BLaER1 treated with 17β-estradiol and CSF1 and Interleukin-3, amounts not matched to agents 10 nM and 100 nM (cell line): ENCODE results near the gene TAGLN.

ENCODE experiments used
- H3K27ac ChIP-seq, 11 experiments: shearing (Covaris generic); formaldehyde crosslinking; 2 replicates each; pipeline ENCODE4 v1.8.1; 2022
- H3K27me3 ChIP-seq, 11 experiments: shearing (Covaris generic); formaldehyde crosslinking; 2 replicates each; pipeline ENCODE4 v1.8.1; 2022
- H3K36me3 ChIP-seq, 11 experiments: shearing (Covaris generic); formaldehyde crosslinking; 2 replicates each; pipeline ENCODE4 v1.8.1; 2022
- H3K4me1 ChIP-seq, 10 experiments: shearing (Covaris generic); formaldehyde crosslinking; 2 replicates each; pipeline ENCODE4 v1.8.1; 2022
- H3K4me2 ChIP-seq, 11 experiments: shearing (Covaris generic); formaldehyde crosslinking; 2 replicates each; pipeline ENCODE4 v1.8.1; 2022
- H3K4me3 ChIP-seq, 10 experiments: shearing (Covaris generic); formaldehyde crosslinking; 2 replicates each; pipeline ENCODE4 v1.8.1; 2022
- H3K9ac ChIP-seq, 11 experiments: shearing (Covaris generic); formaldehyde crosslinking; 2 replicates each; pipeline ENCODE4 v1.8.1; 2022
- H3K9me3 ChIP-seq, 11 experiments: shearing (Covaris generic); formaldehyde crosslinking; replicated peaks in 1 of 11; 2 replicates each; pipeline ENCODE4 v1.8.1; 2022
- H4K20me1 ChIP-seq, 11 experiments: shearing (Covaris generic); formaldehyde crosslinking; 2 replicates each; pipeline ENCODE4 v1.8.1; 2022
- Cebpa-rat ChIP-seq, 11 experiments: shearing (Covaris generic); IDR thresholded peaks; 2 replicates each; pipeline ENCODE4 v1.8.1; 2022

TAGLN gene

DNA sequence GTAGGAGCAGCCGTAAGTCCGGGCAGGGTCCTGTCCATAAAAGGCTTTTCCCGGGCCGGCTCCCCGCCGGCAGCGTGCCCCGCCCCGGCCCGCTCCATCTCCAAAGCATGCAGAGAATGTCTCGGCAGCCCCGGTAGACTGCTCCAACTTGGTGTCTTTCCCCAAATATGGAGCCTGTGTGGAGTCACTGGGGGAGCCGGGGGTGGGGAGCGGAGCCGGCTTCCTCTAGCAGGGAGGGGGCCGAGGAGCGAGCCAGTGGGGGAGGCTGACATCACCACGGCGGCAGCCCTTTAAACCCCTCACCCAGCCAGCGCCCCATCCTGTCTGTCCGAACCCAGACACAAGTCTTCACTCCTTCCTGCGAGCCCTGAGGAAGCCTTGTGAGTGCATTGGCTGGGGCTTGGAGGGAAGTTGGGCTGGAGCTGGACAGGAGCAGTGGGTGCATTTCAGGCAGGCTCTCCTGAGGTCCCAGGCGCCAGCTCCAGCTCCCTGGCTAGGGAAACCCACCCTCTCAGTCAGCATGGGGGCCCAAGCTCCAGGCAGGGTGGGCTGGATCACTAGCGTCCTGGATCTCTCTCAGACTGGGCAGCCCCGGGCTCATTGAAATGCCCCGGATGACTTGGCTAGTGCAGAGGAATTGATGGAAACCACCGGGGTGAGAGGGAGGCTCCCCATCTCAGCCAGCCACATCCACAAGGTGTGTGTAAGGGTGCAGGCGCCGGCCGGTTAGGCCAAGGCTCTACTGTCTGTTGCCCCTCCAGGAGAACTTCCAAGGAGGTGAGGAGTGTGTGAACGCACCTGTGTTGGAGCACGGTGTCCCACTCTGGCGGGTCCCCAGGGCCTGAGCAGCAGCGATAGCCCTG is at the start of gene TAGLN:
TSS of gene TAGLN (plus strand) at position 318 of the 863 bp plus-strand sequence. CDS start 3,644 bp downstream, outside the sequence.
- TF ChIP-seq Cebpa-rat (IDR thresholded peaks at IDR 0.05): no peak
- Histone ChIP-seq H3K27me3 (no peaks in the 10 kb centered on the region), H3K9me3 (no peaks in the 10 kb centered on the region), H3K4me3 (no peak within 1 kb of the TSS), H4K20me1 (peaks cover 0 to 22% (median 0%) of the 10 kb centered on the region in 11 experiments; a peak in 3 of 22 replicates), H3K4me1 (peaks cover 21 to 39% (median 24%) of the 10 kb centered on the region in 10 experiments; a peak in 19 of 20 replicates), H3K4me2 (no peak within 1 kb of the TSS), H3K27ac (no peak within 1 kb of the TSS), H3K9ac (0 out of 22 replicates have a peak within 1 kb of the TSS, but pooled peaks of 1 of the 11 experiments have one; percentile 15), H3K36me3 (peaks cover 6 to 66% (median 46%) of the 10 kb centered on the region in 11 experiments; a peak in 18 of 22 replicates)

DNA sequence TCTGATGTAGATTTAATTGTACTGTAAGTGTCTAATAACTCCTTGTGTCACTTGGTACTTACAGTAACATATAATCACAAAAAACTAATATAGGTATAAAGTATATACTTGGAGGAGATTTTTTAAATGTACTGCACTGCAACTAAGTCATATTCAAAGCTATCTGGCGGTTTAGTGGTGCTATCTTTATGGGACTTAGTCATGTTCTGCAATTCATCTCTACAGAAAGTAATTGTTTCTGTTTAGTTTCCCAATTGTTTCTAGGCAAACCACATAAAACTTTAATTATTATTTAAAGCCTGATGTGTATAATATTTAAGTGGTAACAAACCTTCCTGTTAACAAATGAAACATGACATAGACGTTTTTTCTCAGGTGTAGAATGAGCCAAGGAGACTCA is 47.1 kb upstream of the TAGLN start:
- H3K36me3 ChIP-seq: peaks cover 85 to 100% (median 97%) of the 10 kb centered on the region in 11 experiments

DNA sequence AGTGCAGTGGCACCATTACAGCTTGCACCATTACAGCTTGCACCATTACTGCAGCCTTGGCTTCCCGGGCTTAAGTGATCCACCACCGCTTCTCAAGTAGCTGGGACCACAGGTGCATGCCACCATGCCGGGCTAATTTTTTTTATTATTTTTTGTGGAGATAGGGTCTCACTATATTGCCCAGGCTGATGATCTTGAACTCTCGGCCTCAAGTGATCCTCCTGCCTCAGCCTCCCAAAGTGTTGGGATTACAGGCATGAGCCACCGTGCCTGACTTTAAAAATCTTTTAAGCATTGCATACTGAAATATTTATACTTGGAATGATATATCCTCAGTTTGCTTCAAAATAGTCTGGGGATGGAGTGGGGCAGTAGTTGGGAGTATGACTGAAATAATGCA is 44.7 kb upstream of the TAGLN start:
- no peak overlapping the region for H3K27ac ChIP-seq
- no peak for TF ChIP-seq Cebpa-rat (IDR thresholded peaks at IDR 0.05)
- no peak overlapping the region for H3K4me3 ChIP-seq
- no peaks in the 10 kb centered on the region for H3K9me3 ChIP-seq
- H3K9ac ChIP-seq: no peak overlapping the region
- peaks cover 99 to 100% (median 100%) of the 10 kb centered on the region in 11 experiments for H4K20me1 ChIP-seq
- H3K4me2 ChIP-seq: no peak overlapping the region
- H3K36me3 ChIP-seq: peaks cover 83 to 100% (median 97%) of the 10 kb centered on the region in 11 experiments
- H3K27me3 ChIP-seq: no peaks in the 10 kb centered on the region
- peaks cover 0 to 22% (median 0%) of the 10 kb centered on the region in 10 experiments; a peak in 3 of 20 replicates for H3K4me1 ChIP-seq

More for the DNA sequence above, 47.1 kb upstream of the TAGLN start:
- no peaks in the 10 kb centered on the region for H3K9me3 ChIP-seq
- H4K20me1 ChIP-seq: peaks cover 99 to 100% (median 100%) of the 10 kb centered on the region in 11 experiments
- TF ChIP-seq Cebpa-rat (IDR thresholded peaks at IDR 0.05): no peak
- H3K4me2 ChIP-seq: no peak overlapping the region
- H3K27ac ChIP-seq: no peak overlapping the region
- no peaks in the 10 kb centered on the region for H3K27me3 ChIP-seq
- peaks cover 5 to 41% (median 10%) of the 10 kb centered on the region in 10 experiments for H3K4me1 ChIP-seq
- no peak overlapping the region for H3K4me3 ChIP-seq
- no peak overlapping the region for H3K9ac ChIP-seq

DNA sequence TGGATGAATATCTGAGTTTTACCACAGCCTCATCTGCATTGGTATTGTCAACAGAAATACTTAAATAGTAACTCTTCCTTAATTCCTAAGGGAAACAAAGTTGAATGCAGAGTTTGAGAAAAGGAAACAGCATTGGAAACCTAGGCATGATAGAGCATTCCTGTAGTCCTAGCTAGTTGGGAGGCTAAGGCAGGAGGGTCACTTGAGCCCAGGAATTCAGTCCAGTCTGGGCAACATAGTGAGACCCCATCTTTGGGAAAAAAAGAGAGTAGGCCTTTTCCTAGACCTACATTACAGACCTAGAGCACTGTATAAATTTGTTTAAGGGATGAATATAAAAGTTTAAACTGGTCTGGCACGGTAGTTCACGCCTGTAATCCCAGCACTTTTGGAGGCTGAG is 41.7 kb upstream of the TAGLN start:
- no peaks in the 10 kb centered on the region for H3K9me3 ChIP-seq
- no peak for TF ChIP-seq Cebpa-rat (IDR thresholded peaks at IDR 0.05)
- H3K36me3 ChIP-seq: peaks cover 89 to 100% (median 99%) of the 10 kb centered on the region in 11 experiments
- no peak overlapping the region for H3K27ac ChIP-seq
- H3K27me3 ChIP-seq: no peaks in the 10 kb centered on the region
- no peak overlapping the region for H3K9ac ChIP-seq
- H3K4me1 ChIP-seq: 0 out of 20 replicates have a peak, but pooled peaks cover 0 to 10% (median 0%) of the 10 kb centered on the region in 10 experiments
- H4K20me1 ChIP-seq: peaks cover 88 to 100% (median 100%) of the 10 kb centered on the region in 11 experiments
- H3K4me3 ChIP-seq: no peak overlapping the region
- H3K4me2 ChIP-seq: no peak overlapping the region

DNA sequence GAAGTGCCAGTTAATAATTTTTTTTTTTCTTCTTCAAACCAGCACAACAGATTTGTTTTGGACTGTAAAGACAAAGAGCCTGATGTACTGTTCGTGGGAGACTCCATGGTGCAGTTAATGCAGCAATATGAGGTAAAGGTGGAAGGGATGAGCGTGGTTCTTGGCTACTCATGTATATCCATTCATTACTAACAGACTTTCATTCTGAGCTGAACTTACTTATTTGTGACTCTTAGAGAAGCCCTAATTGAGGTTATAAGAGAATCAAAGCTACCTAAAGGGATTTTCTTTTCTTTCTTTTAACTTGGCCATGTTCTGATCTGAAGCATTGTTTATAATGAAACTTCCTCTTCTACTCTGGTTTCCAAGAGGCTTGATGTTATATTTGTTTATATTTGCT is 39.3 kb upstream of the TAGLN start:
- Histone ChIP-seq H3K27me3 (no peaks in the 10 kb centered on the region), H3K4me3 (no peak overlapping the region), H3K4me2 (no peak overlapping the region), H4K20me1 (peaks cover 64 to 97% (median 93%) of the 10 kb centered on the region in 11 experiments), H3K4me1 (0 out of 20 replicates have a peak, but pooled peaks cover 0 to 6% (median 0%) of the 10 kb centered on the region in 10 experiments), H3K36me3 (peaks cover 90 to 100% (median 97%) of the 10 kb centered on the region in 11 experiments), H3K27ac (no peak overlapping the region), H3K9me3 (no peaks in the 10 kb centered on the region), H3K9ac (no peak overlapping the region)
- TF ChIP-seq Cebpa-rat (IDR thresholded peaks at IDR 0.05): no peak

DNA sequence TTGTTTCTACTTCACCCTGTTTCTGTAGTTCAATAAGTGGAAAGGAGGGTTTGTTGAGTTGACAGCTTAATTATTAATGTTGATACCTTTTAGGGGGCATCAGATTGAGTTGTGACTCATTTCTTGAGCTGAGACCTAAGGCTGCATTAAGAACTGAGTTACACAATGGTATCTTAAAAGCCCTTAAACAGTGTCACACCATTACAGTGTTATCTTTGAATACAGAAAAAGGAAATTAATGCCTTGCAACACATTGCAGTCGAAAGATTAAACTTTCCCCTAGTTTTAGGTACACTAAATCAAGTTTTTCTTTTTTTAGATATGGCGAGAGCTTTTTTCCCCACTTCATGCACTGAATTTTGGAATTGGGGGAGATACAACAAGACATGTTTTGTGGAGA is 38.3 kb upstream of the TAGLN start:
- no peak overlapping the region for H3K4me3 ChIP-seq
- no peak for TF ChIP-seq Cebpa-rat (IDR thresholded peaks at IDR 0.05)
- 0 out of 20 replicates have a peak, but pooled peaks cover 0 to 6% (median 0%) of the 10 kb centered on the region in 10 experiments for H3K4me1 ChIP-seq
- peaks cover 63 to 97% (median 89%) of the 10 kb centered on the region in 11 experiments for H4K20me1 ChIP-seq
- H3K36me3 ChIP-seq: peaks cover 91 to 100% (median 98%) of the 10 kb centered on the region in 11 experiments
- H3K27ac ChIP-seq: no peak overlapping the region
- H3K4me2 ChIP-seq: no peak overlapping the region
- no peaks in the 10 kb centered on the region for H3K27me3 ChIP-seq
- no peaks in the 10 kb centered on the region for H3K9me3 ChIP-seq
- no peak overlapping the region for H3K9ac ChIP-seq

DNA sequence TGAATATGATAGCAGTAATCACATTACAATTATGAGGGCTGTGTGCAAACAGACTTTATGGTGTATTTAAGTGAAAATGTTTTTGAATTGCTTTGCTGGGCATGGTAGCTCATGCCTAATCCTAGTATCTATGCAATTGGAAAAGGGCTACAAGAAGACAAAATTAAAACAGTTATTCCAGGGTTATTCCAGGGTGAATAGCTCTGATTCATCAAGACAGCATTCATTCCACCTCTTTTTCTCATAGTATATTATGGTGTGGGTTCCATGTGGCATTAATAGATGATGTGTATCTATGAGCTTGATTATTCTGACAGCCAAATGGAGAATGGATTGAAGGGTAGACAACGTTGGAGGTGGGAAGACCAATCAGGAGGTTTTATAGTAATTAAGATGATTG is 32.7 kb upstream of the TAGLN start:
- H3K27me3 ChIP-seq: no peaks in the 10 kb centered on the region
- no peaks in the 10 kb centered on the region for H3K9me3 ChIP-seq
- H3K27ac ChIP-seq: no peak overlapping the region
- no peak overlapping the region for H3K4me3 ChIP-seq
- no peak for TF ChIP-seq Cebpa-rat (IDR thresholded peaks at IDR 0.05)
- peaks cover 0 to 26% (median 8%) of the 10 kb centered on the region in 10 experiments; a peak in 15 of 20 replicates for H3K4me1 ChIP-seq
- no peak overlapping the region for H3K9ac ChIP-seq
- H3K4me2 ChIP-seq: no peak overlapping the region
- H3K36me3 ChIP-seq: peaks cover 91 to 100% (median 98%) of the 10 kb centered on the region in 11 experiments
- peaks cover 35 to 90% (median 72%) of the 10 kb centered on the region in 11 experiments; a peak in 21 of 22 replicates for H4K20me1 ChIP-seq

DNA sequence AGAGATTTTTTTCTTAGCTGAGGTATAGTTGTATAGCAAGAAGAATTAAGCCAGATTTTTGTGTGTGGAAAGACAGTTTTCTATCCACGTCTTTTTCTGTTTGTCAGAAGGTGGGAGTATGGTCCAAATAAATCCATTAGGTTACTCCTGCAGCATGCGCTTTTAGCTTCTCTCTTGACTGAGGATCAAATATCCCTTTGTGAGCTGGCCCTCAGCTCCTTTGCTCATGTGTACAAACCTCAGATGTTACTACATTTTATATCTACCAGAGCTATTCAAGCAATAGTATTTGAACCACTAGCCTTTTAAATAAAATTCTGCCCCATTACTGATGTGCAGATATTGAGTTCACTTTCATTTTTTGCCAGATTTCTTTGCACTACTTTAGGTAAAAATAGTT is 29.4 kb upstream of the TAGLN start:
- no peak for TF ChIP-seq Cebpa-rat (IDR thresholded peaks at IDR 0.05)
- Histone ChIP-seq H3K36me3 (peaks cover 58 to 83% (median 73%) of the 10 kb centered on the region in 11 experiments), H3K4me1 (peaks cover 0 to 54% (median 14%) of the 10 kb centered on the region in 10 experiments; a peak in 15 of 20 replicates), H3K27me3 (no peaks in the 10 kb centered on the region), H3K4me2 (no peak overlapping the region), H3K9ac (no peak overlapping the region; a peak in 1 of 22 replicates), H3K27ac (0 out of 22 replicates have a peak overlapping the region, but pooled peaks of 1 of the 11 experiments have one; percentile 9), H3K9me3 (no peaks in the 10 kb centered on the region), H3K4me3 (no peak overlapping the region), H4K20me1 (peaks cover 29 to 80% (median 55%) of the 10 kb centered on the region in 11 experiments; a peak in 21 of 22 replicates)

DNA sequence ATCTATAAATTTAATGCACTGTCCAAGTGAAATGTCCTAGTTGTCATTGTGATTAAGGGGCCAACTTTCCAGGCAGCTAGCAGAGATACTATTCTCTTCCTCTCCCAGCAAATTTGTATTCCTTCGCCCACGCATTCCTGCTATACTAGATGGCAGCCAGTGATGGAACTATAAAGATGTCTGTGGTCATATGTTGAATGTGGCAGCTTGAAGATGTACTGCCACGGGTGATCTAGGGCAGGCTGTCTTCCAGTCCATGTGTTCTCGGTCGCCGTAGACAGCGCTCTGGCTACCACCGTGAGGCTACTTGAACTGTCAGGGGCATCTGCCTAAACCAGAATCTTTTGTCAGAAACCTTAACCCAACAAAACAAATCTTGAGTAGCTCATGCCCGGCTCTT is 29.0 kb upstream of the TAGLN start:
- 0 out of 22 replicates have a peak overlapping the region, but pooled peaks of 1 of the 11 experiments have one; percentile 6 for H3K4me2 ChIP-seq
- H3K27ac ChIP-seq: 0 out of 22 replicates have a peak overlapping the region, but pooled peaks of 1 of the 11 experiments have one; percentile 9
- H4K20me1 ChIP-seq: peaks cover 29 to 76% (median 52%) of the 10 kb centered on the region in 11 experiments; a peak in 21 of 22 replicates
- no peak overlapping the region for H3K9ac ChIP-seq
- no peaks in the 10 kb centered on the region for H3K27me3 ChIP-seq
- no peaks in the 10 kb centered on the region for H3K9me3 ChIP-seq
- no peak overlapping the region for H3K4me3 ChIP-seq
- TF ChIP-seq Cebpa-rat (IDR thresholded peaks at IDR 0.05): no peak
- H3K4me1 ChIP-seq: peaks cover 0 to 54% (median 14%) of the 10 kb centered on the region in 10 experiments; a peak in 15 of 20 replicates
- H3K36me3 ChIP-seq: peaks cover 54 to 78% (median 68%) of the 10 kb centered on the region in 11 experiments
